ENCODE results near the gene SMYD4. TPM values are rescaled to one million over a fixed set of nuclear protein-coding genes. Genes with fewer than 3 reads are reported as not detected.
"Not testable (repeated sequence)": the region's sequence is repeated elsewhere in the genome, so short reads cannot be mapped to it uniquely, and the experiment has no call there.

The SMYD4 gene
- polyA plus RNA-seq, 1 donor from 2014 or later = 6.8 TPM

- Histone ChIP-seq H2AFZ (ENCODE audit: low read depth, low read length) (no peak overlapping the region), H3K79me2 (replicated peaks; ENCODE audit: insufficient read depth, low read length) (no peaks in the 10 kb centered on the region), H3K4me2 (ENCODE audit: low read length) (no peak overlapping the region), H3K9me2 (ENCODE audit: insufficient read depth, low read length) (no peaks in the 10 kb centered on the region), H3K4me3 (ENCODE audit: low read length) (no peak overlapping the region), H3F3A (ENCODE audit: insufficient read depth, low read length, poor library complexity, severe bottlenecking) (no peaks in the 10 kb centered on the region), H3K27me3 (ENCODE audit: insufficient read depth, low read depth, low read length) (no peaks in the 10 kb centered on the region), H3K36me3 (ENCODE audit: insufficient read depth, low read length) (no peaks in the 10 kb centered on the region), H3K9ac (ENCODE audit: low read length) (no peak overlapping the region), H3K27ac (ENCODE audit: low read length) (no peak overlapping the region), H4K20me1 (ENCODE audit: insufficient read depth) (no peaks in the 10 kb centered on the region), H3K9me3 (ENCODE audit: low read length) (no peaks in the 10 kb centered on the region)
- TF ChIP-seq POLR2AphosphoS5 (IDR thresholded peaks at IDR 0.05) (no peak), EP300 (conservative IDR thresholded peaks at IDR 0.05; ENCODE audit: poor library complexity, severe bottlenecking) (no peak)
Observed at GRCh38 chr17:1744551-1745512, 84.9 kb downstream of the SMYD4 start.

DNA sequence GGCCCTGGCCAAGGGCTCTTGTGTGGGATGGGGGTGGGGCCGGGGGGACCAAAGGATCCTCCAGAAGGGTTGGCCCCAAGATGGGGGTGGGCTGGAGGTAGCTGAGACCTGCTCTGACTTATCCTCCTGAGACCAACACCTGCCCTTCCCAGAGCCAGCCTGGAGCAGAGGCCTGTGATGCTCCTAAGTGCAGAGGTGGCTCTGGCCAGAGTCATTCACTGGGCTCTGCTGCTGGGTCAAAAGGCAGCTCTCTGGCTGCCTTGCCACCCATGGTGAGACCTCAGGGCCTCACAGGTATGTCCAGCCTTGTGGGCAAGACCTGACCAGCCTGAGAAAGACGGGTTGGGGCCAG lies 86.6 kb downstream of the SMYD4 start:
- H2AFZ ChIP-seq (ENCODE audit: low read depth, low read length) = no peak overlapping the region
- H3K9me3 ChIP-seq (ENCODE audit: low read length) = no peaks in the 10 kb centered on the region
- no peak for TF ChIP-seq EP300 (conservative IDR thresholded peaks at IDR 0.05; ENCODE audit: poor library complexity, severe bottlenecking)
- no peak for TF ChIP-seq EZH2 (IDR thresholded peaks at IDR 0.05; ENCODE audit: borderline replicate concordance, insufficient read depth, low read length, poor library complexity, severe bottlenecking)
- no peak overlapping the region for H3K9ac ChIP-seq (ENCODE audit: low read length)
- H3K36me3 ChIP-seq (ENCODE audit: insufficient read depth, low read length) = no peaks in the 10 kb centered on the region
- no peak overlapping the region for H3K4me3 ChIP-seq (ENCODE audit: low read length)
- no peak overlapping the region for H3K4me2 ChIP-seq (ENCODE audit: low read length)
- H4K20me1 ChIP-seq (ENCODE audit: insufficient read depth) = no peaks in the 10 kb centered on the region
- no peak overlapping the region for H3K27ac ChIP-seq (ENCODE audit: low read length)
- H3K79me2 ChIP-seq (replicated peaks; ENCODE audit: insufficient read depth, low read length) = no peaks in the 10 kb centered on the region
- H3K27me3 ChIP-seq (ENCODE audit: insufficient read depth, low read depth, low read length) = no peaks in the 10 kb centered on the region
- H3F3A ChIP-seq (ENCODE audit: insufficient read depth, low read length, poor library complexity, severe bottlenecking) = no peaks in the 10 kb centered on the region
- H3K9me2 ChIP-seq (ENCODE audit: insufficient read depth, low read length) = no peaks in the 10 kb centered on the region

GRCh38 chr17:1742371-1743087 lies 87.2 kb downstream of the SMYD4 start, which contains the start of gene SERPINF2:
Gene SERPINF2 (plus strand): TSS chr17:1742871. CDS start chr17:1744996, 2,125 bp downstream.
- Histone ChIP-seq H3K9ac (ENCODE audit: low read length) (no peak within 1 kb of the TSS), H3K9me2 (ENCODE audit: insufficient read depth, low read length) (no peaks in the 10 kb centered on the region), H3K27ac (ENCODE audit: low read length) (no peak within 1 kb of the TSS), H2AFZ (ENCODE audit: low read depth, low read length) (no peak within 1 kb of the TSS), H4K20me1 (ENCODE audit: insufficient read depth) (no peaks in the 10 kb centered on the region), H3K4me2 (ENCODE audit: low read length) (no peak within 1 kb of the TSS), H3K9me3 (ENCODE audit: low read length) (no peaks in the 10 kb centered on the region), H3K4me3 (ENCODE audit: low read length) (no peak within 1 kb of the TSS), H3F3A (ENCODE audit: insufficient read depth, low read length, poor library complexity, severe bottlenecking) (no peaks in the 10 kb centered on the region), H3K79me2 (replicated peaks; ENCODE audit: insufficient read depth, low read length) (no peaks in the 10 kb centered on the region), H3K36me3 (ENCODE audit: insufficient read depth, low read length) (no peaks in the 10 kb centered on the region), H3K27me3 (ENCODE audit: insufficient read depth, low read depth, low read length) (no peaks in the 10 kb centered on the region)
- no peak for TF ChIP-seq EP300 (conservative IDR thresholded peaks at IDR 0.05; ENCODE audit: poor library complexity, severe bottlenecking)
- no peak for TF ChIP-seq MXI1 (conservative IDR thresholded peaks at IDR 0.05; ENCODE audit: poor library complexity, severe bottlenecking)
- TF ChIP-seq POLR2AphosphoS5 (IDR thresholded peaks at IDR 0.05) = no peak
- TF ChIP-seq EZH2 (IDR thresholded peaks at IDR 0.05; ENCODE audit: borderline replicate concordance, insufficient read depth, low read length, poor library complexity, severe bottlenecking) = no peak
- TF ChIP-seq REST (IDR thresholded peaks at IDR 0.05; ENCODE audit: borderline replicate concordance) = no peak
- TF ChIP-seq SMC3 (conservative IDR thresholded peaks at IDR 0.05; ENCODE audit: poor library complexity) = no peak
- no peak for TF ChIP-seq CTCF (IDR thresholded peaks at IDR 0.05; ENCODE audit: poor library complexity, severe bottlenecking)
- no peak for TF ChIP-seq RAD21 (conservative IDR thresholded peaks at IDR 0.05)
- no peak for TF ChIP-seq TAF1 (IDR thresholded peaks at IDR 0.05; ENCODE audit: low read depth)

- H3K4me3 ChIP-seq (ENCODE audit: low read length); H3K9me3 ChIP-seq (ENCODE audit: low read length); H3K4me2 ChIP-seq (ENCODE audit: low read length); H3K9ac ChIP-seq (ENCODE audit: low read length); H3K9me2 ChIP-seq (ENCODE audit: insufficient read depth, low read length); H4K20me1 ChIP-seq (ENCODE audit: insufficient read depth); H2AFZ ChIP-seq (ENCODE audit: low read depth, low read length); H3K79me2 ChIP-seq (replicated peaks; ENCODE audit: insufficient read depth, low read length); H3K27ac ChIP-seq (ENCODE audit: low read length); H3K36me3 ChIP-seq (ENCODE audit: insufficient read depth, low read length); H3F3A ChIP-seq (ENCODE audit: insufficient read depth, low read length, poor library complexity, severe bottlenecking); H3K27me3 ChIP-seq (ENCODE audit: insufficient read depth, low read depth, low read length): not testable (repeated sequence)
Observed at GRCh38 chr17:1741899-1742298, 87.8 kb downstream of the SMYD4 start.

Measured in neural cell (in vitro differentiated cells).